ENCODE data around the gene TNNC1. TPM values are rescaled to one million over a fixed set of nuclear protein-coding genes. Genes with fewer than 3 reads are reported as not detected.
A peak's percentile ranks its signal among the peaks of the same experiment; 100 is the strongest.

TNNC1 gene
- total RNA-seq, 1 donor from 2014 or later, result 88.9 TPM

DNA sequence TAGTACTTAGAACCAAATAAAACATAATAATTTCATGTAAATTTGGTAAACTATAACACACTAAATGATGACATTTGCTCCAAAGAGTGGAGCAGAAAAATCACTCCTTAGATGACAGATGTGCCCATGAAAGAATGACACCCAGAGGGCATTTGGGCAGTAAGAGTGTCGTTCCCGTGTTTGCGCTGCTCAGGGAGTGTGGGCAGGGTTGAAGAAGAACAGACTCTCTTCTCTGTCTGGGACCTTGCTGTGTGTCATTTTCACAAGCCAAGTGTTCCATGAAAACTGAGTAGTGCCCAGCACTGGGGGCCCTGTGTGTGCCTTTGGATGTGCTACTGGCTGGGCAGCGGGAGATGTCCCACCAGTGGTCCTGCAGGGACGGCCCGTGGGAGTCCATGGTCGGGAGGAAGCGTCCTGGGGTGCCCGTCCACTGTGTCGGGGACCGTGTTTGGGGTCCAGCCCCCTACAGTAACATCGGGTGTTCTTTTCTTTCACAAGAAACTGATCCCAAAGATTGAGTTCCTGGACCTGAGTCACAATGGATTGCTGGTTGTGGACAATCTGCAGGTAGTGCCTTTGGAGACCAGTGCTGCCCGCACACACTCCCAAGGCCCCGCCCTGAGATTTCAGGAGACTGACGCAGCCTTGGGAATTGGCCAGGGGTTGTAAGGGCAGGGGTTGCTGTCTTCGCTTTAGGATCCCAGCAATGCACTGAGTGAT is 23.4 kb upstream of the TNNC1 start:
- Histone ChIP-seq H3K36me3 (peaks cover 97% of the 10 kb centered on the region), H3K27me3 (no peaks in the 10 kb centered on the region), H3K4me1 (peaks cover 4% of the 10 kb centered on the region), H3K4me3 (no peak overlapping the region), H3K27ac (no peak overlapping the region), H3K9me3 (no peaks in the 10 kb centered on the region)
- intact Hi-C loops (cut with DNase I), result loop anchor here (10.0 kb wide), 1 partner anchor 48 kb away; no protein-coding TSS in a partner anchor
- ATAC-seq (no peak), DNase-seq (peak; percentile 50)
- TF ChIP-seq, protein P1, sequence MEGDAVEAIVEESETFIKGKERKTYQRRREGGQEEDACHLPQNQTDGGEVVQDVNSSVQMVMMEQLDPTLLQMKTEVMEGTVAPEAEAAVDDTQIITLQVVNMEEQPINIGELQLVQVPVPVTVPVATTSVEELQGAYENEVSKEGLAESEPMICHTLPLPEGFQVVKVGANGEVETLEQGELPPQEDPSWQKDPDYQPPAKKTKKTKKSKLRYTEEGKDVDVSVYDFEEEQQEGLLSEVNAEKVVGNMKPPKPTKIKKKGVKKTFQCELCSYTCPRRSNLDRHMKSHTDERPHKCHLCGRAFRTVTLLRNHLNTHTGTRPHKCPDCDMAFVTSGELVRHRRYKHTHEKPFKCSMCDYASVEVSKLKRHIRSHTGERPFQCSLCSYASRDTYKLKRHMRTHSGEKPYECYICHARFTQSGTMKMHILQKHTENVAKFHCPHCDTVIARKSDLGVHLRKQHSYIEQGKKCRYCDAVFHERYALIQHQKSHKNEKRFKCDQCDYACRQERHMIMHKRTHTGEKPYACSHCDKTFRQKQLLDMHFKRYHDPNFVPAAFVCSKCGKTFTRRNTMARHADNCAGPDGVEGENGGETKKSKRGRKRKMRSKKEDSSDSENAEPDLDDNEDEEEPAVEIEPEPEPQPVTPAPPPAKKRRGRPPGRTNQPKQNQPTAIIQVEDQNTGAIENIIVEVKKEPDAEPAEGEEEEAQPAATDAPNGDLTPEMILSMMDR (IDR thresholded peaks at IDR 0.05), result no peak

DNA sequence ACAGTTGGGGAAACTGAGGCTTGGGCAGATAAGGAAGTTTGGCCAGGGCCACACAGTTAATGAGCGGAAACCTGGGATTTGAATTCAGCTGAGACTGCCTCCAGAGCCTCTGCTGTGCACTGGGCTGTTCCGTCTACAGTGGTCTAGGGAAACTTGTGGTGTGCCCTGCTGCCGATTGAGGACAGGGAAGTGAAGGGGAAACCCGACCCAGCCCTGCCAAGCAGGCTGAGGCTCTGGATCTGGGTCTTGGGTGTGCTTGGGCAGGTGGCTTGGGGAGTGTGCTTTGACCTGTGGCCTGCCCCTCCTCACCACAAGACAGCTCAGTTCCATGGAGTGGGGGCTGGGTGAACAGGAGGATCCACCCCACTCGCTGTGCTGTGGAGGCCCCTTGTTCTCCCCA is 19.2 kb upstream of the TNNC1 start:
- Histone ChIP-seq H3K36me3 (peaks cover 63% of the 10 kb centered on the region), H3K4me1 (peaks cover 20% of the 10 kb centered on the region), H3K27me3 (no peaks in the 10 kb centered on the region), H3K9me3 (no peaks in the 10 kb centered on the region), H3K27ac (no peak overlapping the region), H3K4me3 (no peak overlapping the region)
- TF ChIP-seq, protein P1 (IDR thresholded peaks at IDR 0.05), result no peak
- DNase-seq (no peak), ATAC-seq (no peak)
- intact Hi-C loops (cut with DNase I), result loop anchor here (10.0 kb wide), 1 partner anchor 52 kb away; no protein-coding TSS in a partner anchor

DNA sequence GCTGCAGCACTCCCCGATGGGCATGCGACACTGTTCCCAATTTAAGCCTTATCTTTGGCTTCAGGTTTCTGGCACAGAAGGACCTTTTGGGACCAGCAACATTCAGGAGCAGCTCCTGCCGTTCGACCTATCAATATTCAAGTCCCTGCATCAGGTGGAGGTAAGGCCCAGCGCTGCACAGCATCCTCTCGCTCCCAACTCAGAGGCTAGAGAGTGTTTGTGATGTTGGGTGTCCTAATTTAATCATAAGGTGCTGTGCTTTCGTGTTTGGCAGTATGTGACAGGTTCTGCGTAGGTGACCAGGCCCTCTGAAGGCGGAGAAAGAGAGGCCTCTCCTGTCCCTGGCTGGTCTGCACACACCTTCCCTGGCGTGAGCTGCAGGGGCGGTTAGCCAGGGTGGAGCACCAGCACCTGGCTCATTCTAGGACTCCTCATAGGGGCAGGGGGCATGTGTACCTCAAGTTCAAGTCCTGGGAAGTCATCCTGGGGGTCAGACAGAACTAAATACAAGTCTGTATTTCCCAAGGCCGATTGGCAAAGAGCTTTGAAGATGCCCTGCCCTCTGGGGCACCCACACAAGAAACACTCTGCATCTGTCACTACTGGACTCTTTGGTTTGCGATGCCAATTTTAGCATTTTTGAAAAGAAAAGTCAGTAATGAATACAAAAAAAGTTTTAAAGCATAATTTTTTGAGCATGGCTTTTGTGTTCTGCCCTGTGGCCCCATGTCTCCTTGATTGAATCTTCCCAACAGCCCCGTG is 18.6 kb upstream of the TNNC1 start:
- no peaks in the 10 kb centered on the region for H3K9me3 ChIP-seq
- no peaks in the 10 kb centered on the region for H3K27me3 ChIP-seq
- peaks cover 20% of the 10 kb centered on the region for H3K4me1 ChIP-seq
- ATAC-seq (no peak), DNase-seq (peak; percentile 52)
- TF ChIP-seq, protein P1 (IDR thresholded peaks at IDR 0.05), result no peak
- H3K36me3 ChIP-seq, result peaks cover 57% of the 10 kb centered on the region
- H3K4me3 ChIP-seq, result no peak overlapping the region
- intact Hi-C loops (cut with DNase I), result loop anchor here (10.0 kb wide), 1 partner anchor 52 kb away; no protein-coding TSS in a partner anchor
- no peak overlapping the region for H3K27ac ChIP-seq

DNA sequence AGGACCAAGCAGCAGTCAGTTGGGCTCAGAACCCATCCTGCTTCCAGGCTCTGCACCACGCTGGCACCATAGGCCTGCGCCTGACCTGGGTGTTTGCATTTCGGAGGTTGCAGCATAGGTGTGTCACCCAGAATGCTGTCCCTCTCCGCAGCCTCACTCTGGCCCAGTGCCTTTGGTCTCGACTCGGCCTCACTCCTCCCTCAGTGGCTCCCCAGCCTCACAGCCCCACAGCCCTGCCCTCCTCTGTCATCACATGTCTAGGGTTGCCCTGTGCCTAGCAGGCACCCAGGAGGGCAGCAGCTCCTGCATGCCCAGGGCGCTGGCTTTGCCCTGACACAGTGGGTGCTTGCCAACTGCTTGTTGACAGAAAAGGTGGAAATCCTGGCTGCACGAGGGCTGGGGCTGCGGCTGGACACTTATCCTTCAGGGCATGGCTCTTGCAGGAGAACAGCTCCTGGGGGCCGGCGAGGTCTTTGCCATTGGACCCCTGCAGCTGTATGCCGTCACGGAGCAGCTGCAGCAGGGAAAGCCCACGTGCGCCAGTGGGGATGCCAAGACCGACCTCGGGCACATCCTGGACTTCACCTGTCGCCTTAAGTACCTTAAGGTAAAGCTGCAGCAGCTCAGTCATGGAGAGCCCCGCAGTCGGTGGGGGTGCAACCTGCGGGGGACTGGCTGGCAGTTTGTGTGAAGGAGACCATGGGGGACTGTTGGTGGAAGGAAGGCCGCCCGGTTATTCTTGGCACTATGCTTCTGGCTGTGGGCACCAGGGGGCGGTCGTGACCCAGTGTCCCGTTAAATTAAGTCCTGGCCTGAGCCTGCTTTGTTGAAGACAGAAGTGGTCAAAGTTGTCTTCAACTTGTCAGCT is 17.8 kb upstream of the TNNC1 start:
- ATAC-seq, result peak; percentile 87
- peak; percentile 88 for DNase-seq
- Histone ChIP-seq H3K27ac (no peak overlapping the region), H3K4me1 (peaks cover 20% of the 10 kb centered on the region), H3K4me3 (no peak overlapping the region), H3K27me3 (no peaks in the 10 kb centered on the region), H3K9me3 (no peaks in the 10 kb centered on the region), H3K36me3 (peaks cover 48% of the 10 kb centered on the region)
- intact Hi-C loops (cut with DNase I), result loop anchor here (10.0 kb wide), 1 partner anchor 53 kb away; no protein-coding TSS in a partner anchor
- TF ChIP-seq, protein P1 (IDR thresholded peaks at IDR 0.05), result peak; percentile 71

DNA sequence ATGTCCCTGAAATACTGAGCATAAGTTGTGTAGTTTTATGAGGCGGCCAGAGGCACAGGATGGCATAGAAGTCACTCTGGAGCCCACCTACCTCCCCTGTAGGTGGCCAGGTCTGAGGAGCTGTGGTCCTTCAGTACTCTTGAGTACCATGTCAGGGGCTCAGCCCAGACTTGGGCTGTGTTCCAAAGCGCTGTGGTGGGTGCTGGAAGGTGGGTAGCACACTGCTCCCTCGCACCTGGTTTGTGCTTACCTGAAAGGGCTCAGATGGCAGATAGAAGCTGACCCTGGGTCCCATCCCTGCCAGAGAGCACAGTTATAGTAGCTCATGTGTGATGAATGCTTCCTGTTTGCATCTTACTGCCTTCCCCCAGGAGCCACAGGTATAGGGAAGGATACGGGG is 17.1 kb upstream of the TNNC1 start:
- H3K27ac ChIP-seq, result no peak overlapping the region
- H3K27me3 ChIP-seq, result no peaks in the 10 kb centered on the region
- ATAC-seq, result no peak
- peaks cover 20% of the 10 kb centered on the region for H3K4me1 ChIP-seq
- TF ChIP-seq, protein P1 (IDR thresholded peaks at IDR 0.05), result no peak
- intact Hi-C loops (cut with DNase I), result loop anchor here (10.0 kb wide), 1 partner anchor 54 kb away; no protein-coding TSS in a partner anchor
- no peak overlapping the region for H3K4me3 ChIP-seq
- peaks cover 42% of the 10 kb centered on the region for H3K36me3 ChIP-seq
- peak; percentile 51 for DNase-seq
- no peaks in the 10 kb centered on the region for H3K9me3 ChIP-seq

All from upper lobe of right lung (tissue), 1 donor.